ENCODE measurements around the gene KIF13A. TPM values are rescaled to one million over a fixed set of nuclear protein-coding genes. Genes with fewer than 3 reads are reported as not detected.

The KIF13A gene
- total and polyA plus RNA-seq, 2 experiments from 2014 or later = 8.4 to 28.2 TPM

GRCh38 chr6:18035330-18035854 is 48.0 kb upstream of the KIF13A start:
- ATAC-seq (no peak), DNase-seq (ENCODE audit: low spot score) (no peak)
- no peak overlapping the region for H3K4me2 ChIP-seq
- no peaks in the 10 kb centered on the region for H3K27me3 Mint-ChIP-seq (ENCODE audit: insufficient read depth, low read depth, poor library complexity)
- H3K27ac Mint-ChIP-seq = no peak overlapping the region
- H3K27me3 ChIP-seq (ENCODE audit: insufficient read depth) = no peaks in the 10 kb centered on the region
- no peak for TF ChIP-seq REST (IDR thresholded peaks at IDR 0.05; ENCODE audit: unreplicated experiment)
- no peak for TF ChIP-seq CTCF (conservative IDR thresholded peaks at IDR 0.05; ENCODE audit: low read depth in 2 of 2)
- TF ChIP-seq ETS1 (IDR thresholded peaks at IDR 0.05) = no peak
- TF ChIP-seq STAT1 (IDR thresholded peaks at IDR 0.05; ENCODE audit: unreplicated experiment) = no peak
- TF ChIP-seq EZH2 (IDR thresholded peaks at IDR 0.05; ENCODE audit: low read depth, unreplicated experiment) = no peak
- no peak for TF ChIP-seq EZH2phosphoT487 (IDR thresholded peaks at IDR 0.05; ENCODE audit: unreplicated experiment)
- TF ChIP-seq ZNF331 (CRISPR knock-in tag; IDR thresholded peaks at IDR 0.05; ENCODE audit: low read depth) = no peak
- no peak for TF ChIP-seq JUNB (IDR thresholded peaks at IDR 0.05; ENCODE audit: unreplicated experiment)
- TF ChIP-seq ZNF462 (CRISPR knock-in tag; IDR thresholded peaks at IDR 0.05) = no peak
- TF ChIP-seq POLR2AphosphoS5 (IDR thresholded peaks at IDR 0.05; ENCODE audit: low read depth) = no peak
- TF ChIP-seq CREB1 (CRISPR knock-in tag; IDR thresholded peaks at IDR 0.05; ENCODE audit: low read depth) = no peak
- no peak for TF ChIP-seq NANOG (IDR thresholded peaks at IDR 0.05; ENCODE audit: borderline replicate concordance)
- TF ChIP-seq ZNF114 (CRISPR knock-in tag; IDR thresholded peaks at IDR 0.05) = no peak
- no peaks in the 10 kb centered on the region for H3F3A ChIP-seq (replicated peaks; ENCODE audit: low read depth)
- H3K4me3 ChIP-seq = no peak overlapping the region
- H3K36me3 Mint-ChIP-seq (ENCODE audit: low read depth) = no peaks in the 10 kb centered on the region
- no peaks in the 10 kb centered on the region for H3K9me3 Mint-ChIP-seq
- no peaks in the 10 kb centered on the region for H3K79me2 ChIP-seq (replicated peaks; ENCODE audit: insufficient read depth)
- no peaks in the 10 kb centered on the region for H3K36me3 ChIP-seq (ENCODE audit: insufficient read depth)
- H3K4me3 Mint-ChIP-seq = no peak overlapping the region
- H3K9me2 ChIP-seq (ENCODE audit: insufficient read depth) = no peaks in the 10 kb centered on the region
- H3K4me1 ChIP-seq (ENCODE audit: insufficient read depth) = no peaks in the 10 kb centered on the region
- H2AFZ ChIP-seq = no peak overlapping the region; the same call in 1 of the 2 replicates
- H4K20me1 ChIP-seq (replicated peaks; ENCODE audit: insufficient read depth) = no peaks in the 10 kb centered on the region
- no peaks in the 10 kb centered on the region for H3K4me1 Mint-ChIP-seq
- H3K27ac ChIP-seq (ENCODE audit: low read depth) = no peak overlapping the region

Measured in GM23338 (cell line).